BLaER1 treated with 17β-estradiol and CSF1 and Interleukin-3, amounts not matched to agents 10 nM and 100 nM (cell line): ENCODE results near the gene CDS2.

Experiments used
- H3K27ac ChIP-seq, 11 experiments: shearing (Covaris generic); formaldehyde crosslinking; 2 replicates each; pipeline ENCODE4 v1.8.1; 2022
- H3K27me3 ChIP-seq, 11 experiments: shearing (Covaris generic); formaldehyde crosslinking; 2 replicates each; pipeline ENCODE4 v1.8.1; 2022
- H3K36me3 ChIP-seq, 11 experiments: shearing (Covaris generic); formaldehyde crosslinking; 2 replicates each; pipeline ENCODE4 v1.8.1; 2022
- H3K4me1 ChIP-seq, 10 experiments: shearing (Covaris generic); formaldehyde crosslinking; 2 replicates each; pipeline ENCODE4 v1.8.1; 2022
- H3K4me2 ChIP-seq, 11 experiments: shearing (Covaris generic); formaldehyde crosslinking; 2 replicates each; pipeline ENCODE4 v1.8.1; 2022
- H3K4me3 ChIP-seq, 10 experiments: shearing (Covaris generic); formaldehyde crosslinking; 2 replicates each; pipeline ENCODE4 v1.8.1; 2022
- H3K9ac ChIP-seq, 11 experiments: shearing (Covaris generic); formaldehyde crosslinking; 2 replicates each; pipeline ENCODE4 v1.8.1; 2022
- H3K9me3 ChIP-seq, 11 experiments: shearing (Covaris generic); formaldehyde crosslinking; replicated peaks in 1 of 11; 2 replicates each; pipeline ENCODE4 v1.8.1; 2022
- H4K20me1 ChIP-seq, 11 experiments: shearing (Covaris generic); formaldehyde crosslinking; 2 replicates each; pipeline ENCODE4 v1.8.1; 2022
- Cebpa-rat ChIP-seq, 11 experiments: shearing (Covaris generic); IDR thresholded peaks; 2 replicates each; pipeline ENCODE4 v1.8.1; 2022

Gene CDS2

GRCh38 chr20:5203380-5203779, 76.6 kb downstream of the CDS2 start:
- Histone ChIP-seq H4K20me1 (no peaks in the 10 kb centered on the region; a peak in 1 of 22 replicates), H3K4me1 (peaks cover 6 to 18% (median 15%) of the 10 kb centered on the region in 10 experiments; a peak in 18 of 20 replicates), H3K4me2 (peak overlapping the region in 3 of 11 experiments; percentile 3 to 11 (median 8); a peak in 4 of 22 replicates), H3K9me3 (peaks cover 0 to 8% (median 0%) of the 10 kb centered on the region in 11 experiments; a peak in 4 of 22 replicates), H3K27me3 (no peaks in the 10 kb centered on the region), H3K9ac (no peak overlapping the region), H3K4me3 (no peak overlapping the region), H3K36me3 (peaks cover 8 to 14% (median 9%) of the 10 kb centered on the region in 11 experiments; a peak in 21 of 22 replicates), H3K27ac (no peak overlapping the region)
- no peak for TF ChIP-seq Cebpa-rat (IDR thresholded peaks at IDR 0.05)

- TF ChIP-seq Cebpa-rat (IDR thresholded peaks at IDR 0.05), result no peak
- H3K4me2 ChIP-seq, result no peak overlapping the region
Measured at GRCh38 chr20:5205348-5206210, 78.8 kb downstream of the CDS2 start.

GRCh38 chr20:5207138-5207537, 80.3 kb downstream of the CDS2 start:
- Histone ChIP-seq H3K4me1 (peaks cover 6 to 20% (median 15%) of the 10 kb centered on the region in 10 experiments; a peak in 18 of 20 replicates), H3K36me3 (peaks cover 6 to 28% (median 17%) of the 10 kb centered on the region in 11 experiments; a peak in 18 of 22 replicates), H3K9ac (no peak overlapping the region), H3K9me3 (peaks cover 6 to 11% (median 9%) of the 10 kb centered on the region in 11 experiments; a peak in 16 of 22 replicates), H4K20me1 (no peaks in the 10 kb centered on the region; a peak in 1 of 22 replicates), H3K27ac (no peak overlapping the region), H3K27me3 (no peaks in the 10 kb centered on the region), H3K4me2 (peak overlapping the region in 2 of 11 experiments; percentile 2 to 14; a peak in 3 of 22 replicates), H3K4me3 (no peak overlapping the region)
- no peak for TF ChIP-seq Cebpa-rat (IDR thresholded peaks at IDR 0.05)

More at GRCh38 chr20:5205348-5206210, 78.8 kb downstream of the CDS2 start:
- Histone ChIP-seq H3K36me3 (peaks cover 0 to 21% (median 9%) of the 10 kb centered on the region in 11 experiments; a peak in 13 of 22 replicates), H3K9ac (no peak overlapping the region), H4K20me1 (no peaks in the 10 kb centered on the region; a peak in 1 of 22 replicates), H3K9me3 (peaks cover 6 to 11% (median 9%) of the 10 kb centered on the region in 11 experiments; a peak in 16 of 22 replicates), H3K4me1 (peaks cover 6 to 20% (median 15%) of the 10 kb centered on the region in 10 experiments; a peak in 18 of 20 replicates), H3K27me3 (no peaks in the 10 kb centered on the region), H3K27ac (no peak overlapping the region), H3K4me3 (no peak overlapping the region)

GRCh38 chr20:5211803-5212714, 85.3 kb downstream of the CDS2 start:
- H3K4me1 ChIP-seq, result peaks cover 0 to 20% (median under 1%) of the 10 kb centered on the region in 10 experiments; a peak in 9 of 20 replicates
- H3K9me3 ChIP-seq, result peaks cover 6 to 11% (median 9%) of the 10 kb centered on the region in 11 experiments; a peak in 16 of 22 replicates
- no peak for TF ChIP-seq Cebpa-rat (IDR thresholded peaks at IDR 0.05)
- H3K9ac ChIP-seq, result no peak overlapping the region
- no peak overlapping the region for H3K27ac ChIP-seq
- H3K4me3 ChIP-seq, result no peak overlapping the region
- H3K4me2 ChIP-seq, result no peak overlapping the region
- no peaks in the 10 kb centered on the region for H3K27me3 ChIP-seq
- H4K20me1 ChIP-seq, result no peaks in the 10 kb centered on the region
- peaks cover 6 to 32% (median 19%) of the 10 kb centered on the region in 11 experiments; a peak in 18 of 22 replicates for H3K36me3 ChIP-seq

- Histone ChIP-seq H3K4me3 (no peak overlapping the region), H3K4me2 (no peak overlapping the region), H3K4me1 (peaks cover 0 to 20% (median 0%) of the 10 kb centered on the region in 10 experiments; a peak in 8 of 20 replicates), H3K9ac (no peak overlapping the region), H4K20me1 (no peaks in the 10 kb centered on the region), H3K9me3 (peaks cover 6 to 11% (median 9%) of the 10 kb centered on the region in 11 experiments; a peak in 16 of 22 replicates), H3K27ac (no peak overlapping the region), H3K36me3 (peaks cover 6 to 34% (median 19%) of the 10 kb centered on the region in 11 experiments; a peak in 18 of 22 replicates), H3K27me3 (no peaks in the 10 kb centered on the region)
- no peak for TF ChIP-seq Cebpa-rat (IDR thresholded peaks at IDR 0.05)
Measured at GRCh38 chr20:5212907-5213487, 86.2 kb downstream of the CDS2 start.

- Histone ChIP-seq H3K27me3 (no peaks in the 10 kb centered on the region), H4K20me1 (no peaks in the 10 kb centered on the region), H3K9me3 (peaks cover 2 to 6% (median 4%) of the 10 kb centered on the region in 11 experiments; a peak in 16 of 22 replicates), H3K9ac (no peak overlapping the region), H3K36me3 (peaks cover 6 to 34% (median 13%) of the 10 kb centered on the region in 11 experiments; a peak in 17 of 22 replicates), H3K4me3 (no peak overlapping the region), H3K4me1 (peaks cover 0 to 22% (median 0%) of the 10 kb centered on the region in 10 experiments; a peak in 6 of 20 replicates), H3K4me2 (peak overlapping the region in 2 of 11 experiments; percentile 29 to 57; a peak in 3 of 22 replicates), H3K27ac (no peak overlapping the region)
- TF ChIP-seq Cebpa-rat (IDR thresholded peaks at IDR 0.05), result no peak
Measured at GRCh38 chr20:5214826-5215225, 88.0 kb downstream of the CDS2 start.

GRCh38 chr20:5215672-5216304, 89.0 kb downstream of the CDS2 start:
- Histone ChIP-seq H3K36me3 (peaks cover 6 to 29% (median 11%) of the 10 kb centered on the region in 11 experiments; a peak in 13 of 22 replicates), H3K4me3 (no peak overlapping the region), H3K4me2 (peak overlapping the region in 3 of 11 experiments; percentile 3 to 57 (median 29); a peak in 4 of 22 replicates), H3K4me1 (peaks cover 0 to 28% (median 0%) of the 10 kb centered on the region in 10 experiments; a peak in 7 of 20 replicates), H3K9ac (no peak overlapping the region), H3K27me3 (no peaks in the 10 kb centered on the region), H3K27ac (no peak overlapping the region), H3K9me3 (no peaks in the 10 kb centered on the region), H4K20me1 (no peaks in the 10 kb centered on the region)
- TF ChIP-seq Cebpa-rat (IDR thresholded peaks at IDR 0.05), result no peak
